ENCODE results near the gene KIF6.
"Not testable (repeated sequence)": the region's sequence is repeated elsewhere in the genome, so short reads cannot be mapped to it uniquely, and the experiment has no call there.

Gene KIF6

DNA sequence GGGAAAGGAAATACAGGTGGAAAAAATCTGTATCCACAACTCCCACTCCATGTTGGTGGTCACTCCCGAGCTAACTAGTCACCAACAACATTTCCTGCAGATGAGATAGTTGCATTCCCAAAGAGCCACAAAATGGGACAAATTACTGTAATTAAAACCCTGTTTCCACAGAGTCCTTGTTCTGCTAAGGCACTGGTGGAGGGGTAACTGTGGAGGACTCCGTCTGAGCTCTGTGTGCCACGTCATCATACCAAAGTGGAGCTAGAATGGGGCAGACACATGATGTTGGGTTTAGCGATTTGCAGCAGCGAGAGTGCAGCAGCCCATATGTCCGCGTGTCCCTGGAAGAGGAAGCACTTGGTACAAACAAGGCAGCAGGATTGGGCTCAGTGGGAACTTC is 230.2 kb downstream of the KIF6 start:
- CTCF ChIA-PET: no interaction called here

DNA sequence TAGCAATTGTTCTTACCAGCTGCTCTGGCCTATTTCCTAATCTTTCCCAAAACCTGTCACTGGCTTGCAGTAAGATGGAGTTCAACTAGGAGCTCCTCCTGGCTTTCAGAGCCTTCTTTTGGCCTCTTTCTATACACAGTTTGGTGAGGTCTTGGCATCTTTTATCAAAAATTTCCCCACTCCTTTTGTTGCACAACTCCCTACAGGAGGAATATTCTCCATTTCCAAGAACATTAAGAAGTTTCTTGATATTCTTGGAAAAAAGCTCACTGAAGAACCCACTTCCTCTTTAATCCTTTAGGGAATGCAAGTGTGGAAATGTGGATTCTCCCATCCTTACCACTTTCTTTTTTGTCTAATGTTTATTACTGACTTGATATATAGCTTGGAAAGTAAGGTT is 231.4 kb downstream of the KIF6 start:
- POLR2A ChIA-PET: no interaction called here
- CTCF ChIA-PET: no interaction called here
- no peak for DNase-seq (ENCODE audit: extremely low spot score)
- TF ChIP-seq SUZ12 (IDR thresholded peaks at IDR 0.05) (no peak), ELF4 (IDR thresholded peaks at IDR 0.05) (no peak), SP1 (IDR thresholded peaks at IDR 0.05) (no peak), CTBP1 (IDR thresholded peaks at IDR 0.05; ENCODE audit: borderline replicate concordance) (no peak), L3MBTL2 (conservative IDR thresholded peaks at IDR 0.05) (no peak), LEF1 (IDR thresholded peaks at IDR 0.05; ENCODE audit: borderline replicate concordance) (no peak), HDGF (IDR thresholded peaks at IDR 0.05; ENCODE audit: borderline replicate concordance) (no peak), FOXA1 (IDR thresholded peaks at IDR 0.05) (no peak), ZNF384 (IDR thresholded peaks at IDR 0.05) (no peak), TARDBP (IDR thresholded peaks at IDR 0.05) (no peak), FOXM1 (IDR thresholded peaks at IDR 0.05; ENCODE audit: borderline replicate concordance) (no peak), NFRKB (IDR thresholded peaks at IDR 0.05) (no peak), BHLHE40 (IDR thresholded peaks at IDR 0.05; ENCODE audit: borderline replicate concordance) (no peak), FOXK2 (IDR thresholded peaks at IDR 0.05) (no peak), PKNOX1 (IDR thresholded peaks at IDR 0.05) (no peak)

More for the DNA sequence above, 230.2 kb downstream of the KIF6 start:
- no peak for DNase-seq (ENCODE audit: extremely low spot score)
- POLR2A ChIA-PET: no interaction called here
- TF ChIP-seq FOXA1 (IDR thresholded peaks at IDR 0.05) (no peak), CTBP1 (IDR thresholded peaks at IDR 0.05; ENCODE audit: borderline replicate concordance) (no peak), FOXK2 (IDR thresholded peaks at IDR 0.05) (no peak), LEF1 (IDR thresholded peaks at IDR 0.05; ENCODE audit: borderline replicate concordance) (no peak), TARDBP (IDR thresholded peaks at IDR 0.05) (no peak), BHLHE40 (IDR thresholded peaks at IDR 0.05; ENCODE audit: borderline replicate concordance) (no peak), HDGF (IDR thresholded peaks at IDR 0.05; ENCODE audit: borderline replicate concordance) (no peak), FOXM1 (IDR thresholded peaks at IDR 0.05; ENCODE audit: borderline replicate concordance) (no peak), L3MBTL2 (conservative IDR thresholded peaks at IDR 0.05) (no peak), PKNOX1 (IDR thresholded peaks at IDR 0.05) (no peak), ZNF384 (IDR thresholded peaks at IDR 0.05) (no peak), NFRKB (IDR thresholded peaks at IDR 0.05) (no peak), SUZ12 (IDR thresholded peaks at IDR 0.05) (no peak), ELF4 (IDR thresholded peaks at IDR 0.05) (no peak), ARNT (IDR thresholded peaks at IDR 0.05) (no peak), SP1 (IDR thresholded peaks at IDR 0.05) (no peak)

GRCh38 chr6:39493174-39493573 is 232.0 kb downstream of the KIF6 start:
- TF ChIP-seq L3MBTL2 (conservative IDR thresholded peaks at IDR 0.05) (no peak), LEF1 (IDR thresholded peaks at IDR 0.05; ENCODE audit: borderline replicate concordance) (no peak), ELF4 (IDR thresholded peaks at IDR 0.05) (no peak), SP1 (IDR thresholded peaks at IDR 0.05) (no peak), TARDBP (IDR thresholded peaks at IDR 0.05) (no peak), NFRKB (IDR thresholded peaks at IDR 0.05) (no peak)
- no peak for DNase-seq (ENCODE audit: extremely low spot score)
- POLR2A ChIA-PET: no interaction called here
- CTCF ChIA-PET: no interaction called here

- CTCF ChIA-PET: no interaction called here
- POLR2A ChIA-PET: no interaction called here
- no peak for DNase-seq (ENCODE audit: extremely low spot score)
- TF ChIP-seq ELF4 (IDR thresholded peaks at IDR 0.05) (no peak), ARNT (IDR thresholded peaks at IDR 0.05) (no peak), NFRKB (IDR thresholded peaks at IDR 0.05) (no peak), TARDBP (IDR thresholded peaks at IDR 0.05) (no peak), SP1 (IDR thresholded peaks at IDR 0.05) (no peak), FOXA1 (IDR thresholded peaks at IDR 0.05) (no peak), FOXM1 (IDR thresholded peaks at IDR 0.05; ENCODE audit: borderline replicate concordance) (no peak), SUZ12 (IDR thresholded peaks at IDR 0.05) (no peak), PKNOX1 (IDR thresholded peaks at IDR 0.05) (no peak), CTBP1 (IDR thresholded peaks at IDR 0.05; ENCODE audit: borderline replicate concordance) (no peak), L3MBTL2 (conservative IDR thresholded peaks at IDR 0.05) (no peak), BHLHE40 (IDR thresholded peaks at IDR 0.05; ENCODE audit: borderline replicate concordance) (no peak), HDGF (IDR thresholded peaks at IDR 0.05; ENCODE audit: borderline replicate concordance) (no peak)
These were observed 235.1 kb downstream of the KIF6 start for GRCh38 chr6:39490108-39490507.

GRCh38 chr6:39488255-39488879 is 236.8 kb downstream of the KIF6 start:
- no peak for DNase-seq (ENCODE audit: extremely low spot score)
- no peak for TF ChIP-seq ELF4 (IDR thresholded peaks at IDR 0.05)
- no peak for TF ChIP-seq FOXA1 (IDR thresholded peaks at IDR 0.05)
- no peak for TF ChIP-seq FOXK2 (IDR thresholded peaks at IDR 0.05)
- no peak for TF ChIP-seq CTBP1 (IDR thresholded peaks at IDR 0.05; ENCODE audit: borderline replicate concordance)
- TF ChIP-seq BHLHE40 (IDR thresholded peaks at IDR 0.05; ENCODE audit: borderline replicate concordance): no peak
- no peak for TF ChIP-seq ARNT (IDR thresholded peaks at IDR 0.05)
- TF ChIP-seq SP1 (IDR thresholded peaks at IDR 0.05): no peak
- TF ChIP-seq HDGF (IDR thresholded peaks at IDR 0.05; ENCODE audit: borderline replicate concordance): no peak
- TF ChIP-seq TARDBP (IDR thresholded peaks at IDR 0.05): no peak
- no peak for TF ChIP-seq SUZ12 (IDR thresholded peaks at IDR 0.05)
- no peak for TF ChIP-seq FOXM1 (IDR thresholded peaks at IDR 0.05; ENCODE audit: borderline replicate concordance)
- POLR2A ChIA-PET: interaction anchor here (0.5 kb wide), 1 partner anchor 61 kb away, joined by 3 read pairs; no protein-coding TSS in a partner anchor
- CTCF ChIA-PET: no interaction called here

DNA sequence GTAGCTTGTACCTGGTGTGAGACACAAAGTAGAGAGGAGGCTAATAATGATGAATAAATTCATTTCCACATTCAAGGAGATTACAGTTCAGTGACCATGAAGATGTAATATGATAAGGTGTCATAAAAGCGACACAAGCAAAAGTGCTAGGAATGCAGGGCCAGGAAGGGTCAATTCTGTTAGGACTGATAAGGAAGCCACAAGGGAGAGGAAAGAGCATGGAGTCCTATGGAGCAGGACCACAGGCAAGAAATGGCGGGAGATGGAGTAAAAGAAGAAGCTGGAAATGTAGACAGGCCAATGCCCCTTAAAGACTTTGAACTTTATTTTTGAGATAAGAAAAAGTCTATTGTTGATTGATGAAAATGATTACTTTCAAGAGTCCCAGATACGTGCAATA is 240.9 kb downstream of the KIF6 start:
- CTCF ChIA-PET: no interaction called here

GRCh38 chr6:39479819-39480218 is 245.4 kb downstream of the KIF6 start:
- CTCF ChIA-PET; POLR2A ChIA-PET; DNase-seq (ENCODE audit: extremely low spot score): not testable (repeated sequence)

More for the DNA sequence above, 240.9 kb downstream of the KIF6 start:
- DNase-seq (ENCODE audit: extremely low spot score): no peak
- TF ChIP-seq CTBP1 (IDR thresholded peaks at IDR 0.05; ENCODE audit: borderline replicate concordance) (no peak), PKNOX1 (IDR thresholded peaks at IDR 0.05) (no peak), TARDBP (IDR thresholded peaks at IDR 0.05) (no peak), ARNT (IDR thresholded peaks at IDR 0.05) (no peak), FOXM1 (IDR thresholded peaks at IDR 0.05; ENCODE audit: borderline replicate concordance) (no peak), LEF1 (IDR thresholded peaks at IDR 0.05; ENCODE audit: borderline replicate concordance) (no peak), ELF4 (IDR thresholded peaks at IDR 0.05) (no peak), FOXK2 (IDR thresholded peaks at IDR 0.05) (no peak), FOXA1 (IDR thresholded peaks at IDR 0.05) (no peak), SUZ12 (IDR thresholded peaks at IDR 0.05) (no peak), SP1 (IDR thresholded peaks at IDR 0.05) (no peak)
- POLR2A ChIA-PET: no interaction called here
